CD4-positive, alpha-beta T cell treated with Interleukin-17A for 1 hour (primary cell): Measurements from ENCODE around the gene UNC79.
"Not testable (repeated sequence)": the region's sequence is repeated elsewhere in the genome, so short reads cannot be mapped to it uniquely, and the experiment has no call there.

Experiments used
- DNase-seq: peaks from one replicate; pipeline ENCODE4 v3.0.0-alpha.2; 2020

The UNC79 gene

GRCh38 chr14:93430315-93431035, at the start of gene UNC79:
TSS of gene UNC79 (plus strand) at chr14:93430939. CDS start at chr14:93431030, 91 bp downstream.
- DNase-seq: no peak

- no peak for DNase-seq
These were observed 49.1 kb upstream of the UNC79 start for GRCh38 chr14:93381644-93382043.

GRCh38 chr14:93384256-93384655, 46.5 kb upstream of the UNC79 start:
- not testable (repeated sequence) for DNase-seq

DNA sequence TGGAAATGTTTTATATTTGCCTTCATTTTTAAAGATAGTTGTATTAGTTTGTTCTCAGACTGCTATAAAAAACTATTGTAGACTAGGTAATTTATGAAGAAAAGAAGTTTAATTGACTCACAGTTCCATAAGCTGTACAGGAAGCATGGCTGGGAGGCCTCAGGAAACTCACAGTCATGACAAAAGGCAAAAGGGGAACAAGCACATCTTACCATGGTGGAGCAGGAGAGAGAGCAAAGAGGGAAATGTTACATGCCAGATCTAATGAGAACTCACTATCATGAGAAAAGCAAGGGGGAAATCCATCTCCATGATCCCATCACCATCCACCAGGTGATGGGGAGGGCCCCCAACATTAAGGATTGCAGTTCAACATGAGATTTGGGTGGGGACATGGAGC, 35.5 kb upstream of the UNC79 start:
- peak; percentile 5 for DNase-seq

DNA sequence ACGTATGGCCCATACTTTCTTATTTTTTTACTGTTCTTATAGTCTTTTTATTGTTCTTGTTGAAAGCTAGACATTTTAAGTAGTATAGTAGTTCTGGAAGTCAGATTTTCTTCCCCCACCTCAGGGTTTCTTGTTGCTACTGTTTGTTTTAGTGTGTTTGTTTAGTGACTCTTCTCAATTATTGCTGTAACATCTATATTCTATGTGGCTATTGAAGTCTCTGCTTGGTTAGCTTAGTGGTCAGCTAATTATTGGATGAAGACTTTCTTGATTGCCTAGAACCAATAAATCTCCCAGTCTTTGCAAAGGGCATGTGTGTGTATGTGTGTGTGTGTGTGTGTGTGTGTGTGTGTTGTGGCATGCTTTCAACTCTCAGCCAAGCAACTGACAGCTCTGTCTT, 34.3 kb upstream of the UNC79 start:
- DNase-seq: no peak

DNA sequence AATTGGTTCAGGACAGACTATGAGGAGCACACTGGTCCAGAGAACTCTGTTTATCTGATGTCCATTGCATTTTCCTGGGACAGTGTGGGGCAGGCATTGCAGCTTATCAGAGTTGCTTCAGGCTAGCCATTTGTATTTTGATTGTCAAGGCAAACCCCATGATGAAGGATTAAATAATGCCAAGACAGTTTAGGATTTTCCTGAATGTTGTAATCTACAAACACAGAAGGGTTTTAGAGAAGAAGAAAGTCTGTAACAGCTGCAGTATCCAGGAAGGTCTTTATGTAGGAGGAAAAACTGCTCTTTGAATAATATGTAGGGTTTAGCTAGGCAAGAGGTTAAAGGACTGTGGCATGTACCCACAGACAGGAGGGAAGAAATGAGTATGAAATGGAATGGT, 32.2 kb upstream of the UNC79 start:
- DNase-seq: no peak

GRCh38 chr14:93402951-93403350, 27.8 kb upstream of the UNC79 start:
- no peak for DNase-seq

- no peak for DNase-seq
These were observed 20.7 kb upstream of the UNC79 start for GRCh38 chr14:93410021-93410420.

DNA sequence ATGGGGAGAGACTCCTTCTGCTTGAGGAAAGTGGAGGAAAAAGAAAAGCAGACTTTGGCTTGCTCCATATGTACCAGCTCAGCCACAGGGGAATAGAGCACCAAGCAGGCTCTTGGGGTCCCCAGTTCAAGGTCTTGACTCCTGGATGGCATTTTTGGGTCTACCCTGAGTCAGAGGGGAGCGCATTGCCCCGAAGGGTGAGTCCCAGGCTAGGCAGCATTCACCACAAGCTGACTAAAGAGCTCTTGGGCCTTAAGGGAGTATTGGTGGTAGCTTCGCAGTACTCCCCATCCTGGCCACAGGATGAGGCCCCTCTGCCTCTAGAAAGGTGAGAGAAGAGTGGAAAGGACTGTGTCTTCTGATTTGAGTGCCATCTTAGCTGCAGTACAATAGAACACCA, 19.8 kb upstream of the UNC79 start:
- DNase-seq: no peak

GRCh38 chr14:93425136-93425535, 5.6 kb upstream of the UNC79 start:
- not testable (repeated sequence) for DNase-seq

GRCh38 chr14:93426750-93427149, 4.0 kb upstream of the UNC79 start:
- no peak for DNase-seq

DNA sequence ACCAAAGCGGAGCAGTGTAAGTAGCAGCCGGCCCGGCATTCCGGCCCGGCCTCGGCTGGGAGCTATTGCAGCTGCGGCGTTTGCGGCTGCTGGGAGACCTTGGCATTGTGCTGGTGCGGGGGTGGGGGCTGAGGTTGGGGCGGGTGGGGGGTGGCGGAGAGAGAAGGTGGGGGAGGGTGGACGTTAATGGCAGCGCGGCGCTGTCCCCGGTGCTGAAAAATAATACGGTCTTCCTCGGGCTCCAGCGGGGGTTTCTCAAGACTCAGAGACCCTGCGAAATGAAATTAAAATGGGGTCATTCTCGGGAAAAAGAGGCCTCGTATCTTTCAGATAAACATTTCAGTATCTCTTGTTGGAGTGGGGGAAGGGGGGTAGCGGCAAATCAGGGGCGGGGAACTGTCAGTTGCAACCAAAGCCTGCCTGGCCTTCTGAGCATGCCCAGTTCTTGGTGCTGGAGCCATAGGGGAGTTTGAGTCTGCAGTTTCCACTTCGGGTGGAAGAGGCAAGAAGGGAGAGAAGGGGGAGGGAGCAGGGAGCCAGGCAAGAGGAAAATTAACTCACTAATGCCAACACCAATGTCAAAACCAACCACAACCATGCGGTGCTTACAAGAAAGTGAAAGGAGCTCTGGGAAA, 414 bp downstream of the UNC79 start:
- no peak for DNase-seq

DNA sequence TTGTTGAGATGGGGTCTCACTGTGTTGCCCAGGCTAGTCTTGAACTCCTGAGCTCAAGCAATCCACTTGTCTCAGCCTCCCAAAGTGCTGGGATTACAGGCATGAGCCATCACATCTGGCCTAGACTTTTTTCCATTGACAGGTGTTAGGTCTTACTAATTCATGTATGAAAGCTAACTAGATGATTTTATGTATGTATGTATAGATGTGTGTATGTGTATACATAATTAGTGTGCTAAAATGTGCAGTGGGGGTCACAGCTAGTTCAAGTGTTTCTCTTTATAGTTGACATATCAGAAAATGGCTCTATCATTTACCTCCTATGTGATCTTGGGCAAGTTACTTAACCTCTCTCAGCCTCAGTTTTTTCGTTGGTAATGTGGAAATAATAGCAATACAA, 23.5 kb downstream of the UNC79 start:
- no peak for DNase-seq

DNA sequence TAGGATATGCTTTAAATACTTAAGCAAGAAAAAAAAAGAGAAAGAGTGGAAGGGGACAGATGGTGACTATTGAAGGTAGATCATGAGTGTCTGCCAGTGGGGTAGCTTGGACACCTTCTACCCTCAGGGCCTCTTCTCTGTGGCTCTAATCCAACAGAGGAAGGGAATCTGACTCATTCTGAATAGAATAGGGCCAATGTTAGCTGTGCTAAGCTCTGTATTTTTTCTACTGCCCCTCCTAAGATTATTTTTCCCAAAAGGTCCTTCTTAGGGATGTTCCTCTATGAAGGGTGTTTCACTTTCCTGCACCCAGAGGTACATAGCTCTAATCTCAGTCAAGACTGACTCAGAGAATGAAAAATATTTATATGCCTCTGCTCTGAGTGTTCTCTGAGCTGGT, 25.6 kb downstream of the UNC79 start:
- no peak for DNase-seq

DNA sequence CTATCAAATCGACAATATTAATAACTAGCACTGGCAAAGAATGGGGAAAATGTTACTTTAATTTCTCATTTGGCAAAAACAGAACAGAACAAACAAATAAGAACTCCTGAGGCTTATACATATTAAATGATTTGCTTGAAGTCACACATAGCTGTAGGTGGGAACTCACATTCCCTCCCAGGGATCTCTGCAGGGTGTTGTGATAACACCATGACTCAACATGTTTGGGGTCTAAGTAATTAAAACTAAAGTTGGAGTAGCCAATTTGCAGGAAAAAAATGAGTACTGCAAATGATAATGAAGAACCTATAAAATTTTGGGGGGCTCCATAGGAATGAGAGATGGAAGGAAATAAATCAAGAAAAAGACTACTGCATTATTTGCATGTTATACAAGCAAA, 27.5 kb downstream of the UNC79 start:
- DNase-seq: no peak

DNA sequence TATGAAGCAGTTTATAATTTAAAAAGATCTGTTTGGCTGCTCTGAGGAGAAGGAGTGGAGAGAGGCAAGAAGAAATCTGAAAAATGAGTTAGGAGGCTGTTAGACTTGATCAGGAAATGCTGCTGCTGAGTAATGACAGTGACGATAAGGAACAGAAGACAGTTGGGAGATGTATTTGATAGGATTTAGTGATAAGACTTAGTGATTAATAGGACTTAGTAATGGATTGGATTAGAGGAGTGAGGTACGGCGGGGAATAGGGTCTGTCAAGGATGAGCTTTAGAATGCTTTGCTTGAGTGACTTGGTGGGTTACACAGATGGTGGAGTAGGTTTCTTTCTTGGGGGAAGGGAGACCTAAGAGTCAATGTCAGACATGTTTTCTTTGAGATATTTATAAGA, 31.7 kb downstream of the UNC79 start:
- DNase-seq: no peak

DNA sequence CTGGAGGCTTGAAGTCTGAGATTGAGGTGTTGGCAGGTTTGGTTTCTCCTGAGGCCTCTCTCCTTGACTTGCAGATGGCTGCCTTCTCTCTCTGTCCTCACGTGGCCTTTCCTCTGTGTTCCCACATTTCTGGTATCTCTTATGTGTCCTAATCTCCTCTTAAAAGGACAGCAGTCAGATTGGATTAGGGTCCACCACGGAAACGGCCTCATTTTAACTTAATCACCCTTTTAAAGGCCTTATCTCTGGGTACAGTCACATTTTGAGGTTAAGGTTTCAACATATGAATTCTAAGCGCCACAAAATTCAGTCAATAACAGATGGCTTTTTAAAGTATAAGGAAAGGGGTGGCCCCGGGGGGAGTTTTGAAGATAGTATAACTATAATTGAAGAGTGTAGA, 33.5 kb downstream of the UNC79 start:
- no peak for DNase-seq

DNA sequence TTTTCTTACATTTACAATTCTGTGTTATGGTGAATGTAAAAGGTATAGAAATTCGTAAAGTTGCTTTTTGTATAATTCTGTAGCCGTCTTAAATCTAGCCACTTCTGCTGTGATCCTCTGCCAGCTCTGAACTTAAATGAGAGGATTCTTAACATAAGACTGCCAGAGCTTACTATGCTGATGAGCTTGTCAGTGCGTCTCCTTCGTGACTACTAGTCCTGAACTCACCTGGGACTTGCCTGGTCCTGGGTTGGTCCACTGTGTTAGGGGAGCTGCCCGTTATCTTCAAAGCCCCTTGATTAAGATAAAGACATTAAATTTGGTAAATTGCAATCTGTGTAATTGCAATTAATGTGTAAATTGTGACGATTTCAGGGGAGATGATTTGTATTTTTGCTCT, 44.7 kb downstream of the UNC79 start:
- DNase-seq: no peak

GRCh38 chr14:93476305-93476704, 45.6 kb downstream of the UNC79 start:
- no peak for DNase-seq

DNA sequence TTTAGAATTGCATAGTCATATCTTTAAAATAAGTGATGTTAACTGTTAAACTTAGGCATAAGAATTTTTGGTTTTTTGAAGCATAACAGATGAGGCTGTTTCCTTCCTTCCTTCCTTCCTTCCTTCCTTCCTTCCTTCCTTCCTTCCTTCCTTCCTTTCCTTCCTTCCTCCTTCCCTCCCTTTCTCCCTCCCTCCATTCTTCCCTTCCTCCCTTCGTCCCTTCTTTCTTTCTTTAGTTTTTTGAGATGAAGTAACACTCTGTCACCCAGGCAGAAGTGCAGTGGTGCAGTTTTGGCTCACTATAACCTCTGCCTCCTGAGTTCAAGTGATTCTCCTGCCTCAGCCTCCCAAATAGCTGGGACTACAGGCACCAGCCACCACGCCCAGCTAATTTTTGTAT, 48.3 kb downstream of the UNC79 start:
- not testable (repeated sequence) for DNase-seq

- DNase-seq: no peak
These were observed 50.1 kb downstream of the UNC79 start for GRCh38 chr14:93480867-93481266.

DNA sequence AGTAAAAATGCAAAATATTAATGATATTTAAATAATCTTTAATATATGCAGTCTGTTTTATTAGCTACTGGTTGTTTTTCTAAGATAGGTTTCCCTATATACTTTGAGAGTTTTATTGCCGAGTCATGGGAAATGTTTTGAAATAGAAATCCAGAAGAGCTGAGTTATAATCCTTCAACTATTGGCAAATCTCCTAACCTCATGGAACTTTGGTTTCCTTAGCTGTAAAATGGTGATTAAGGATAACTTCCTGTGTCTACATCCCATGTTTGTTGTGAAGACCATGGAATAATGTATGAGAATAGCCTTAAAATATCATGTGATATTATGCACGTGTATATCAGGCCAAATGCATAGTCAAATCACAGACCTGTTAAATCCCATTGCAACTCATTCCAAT, 51.0 kb downstream of the UNC79 start:
- DNase-seq: no peak

DNA sequence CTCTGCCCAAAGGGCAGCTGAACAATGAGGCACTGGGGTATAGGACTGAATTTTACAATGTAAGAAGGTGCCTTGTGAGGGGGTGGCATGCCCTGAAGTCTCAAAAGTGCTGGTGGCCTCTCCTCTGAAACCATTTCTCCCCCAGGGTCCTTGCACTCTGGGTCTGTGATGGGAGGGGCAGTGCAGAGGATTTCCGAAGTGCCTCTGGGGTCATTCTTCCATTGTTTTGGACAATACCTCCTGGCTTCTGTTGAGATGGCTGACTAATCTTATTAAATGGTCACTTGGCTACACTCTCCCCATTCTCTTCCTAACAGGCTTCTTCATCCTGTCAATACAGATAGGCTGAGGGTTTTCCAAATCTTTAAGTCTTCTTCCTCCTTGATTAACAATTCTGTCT, 59.3 kb downstream of the UNC79 start:
- no peak for DNase-seq

GRCh38 chr14:93493054-93493453, 62.3 kb downstream of the UNC79 start:
- no peak for DNase-seq

GRCh38 chr14:93493622-93494021, 62.9 kb downstream of the UNC79 start:
- DNase-seq: not testable (repeated sequence)
